Measurements from ENCODE around the gene IL6ST. TPM values are rescaled to one million over a fixed set of nuclear protein-coding genes. Genes with fewer than 3 reads are reported as not detected.

IL6ST gene
- total RNA-seq, 5 donors from 2014 or later (not counting 1 experiment from before 2014, with no cell fraction given): 113 to 330 (median 129) TPM

DNA sequence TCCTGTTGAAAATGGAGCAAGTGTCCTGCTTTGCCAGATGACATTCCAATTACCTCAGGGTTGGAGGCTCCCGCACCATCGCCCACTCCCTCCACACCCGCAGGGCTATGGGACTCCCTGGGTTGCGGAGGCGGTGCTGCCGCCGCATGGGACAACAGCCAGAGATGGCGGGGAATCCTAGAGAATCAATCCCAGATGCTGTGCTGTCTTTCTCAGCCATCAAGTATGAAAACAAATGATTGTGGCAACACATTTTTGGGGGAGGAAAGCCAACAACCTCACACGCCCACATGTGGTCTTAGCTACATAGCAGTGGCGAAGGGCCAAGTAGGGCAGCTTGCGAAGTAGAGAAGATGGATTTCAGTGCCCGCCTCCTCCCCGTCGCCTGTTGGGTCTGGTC lies 96.9 kb downstream of the IL6ST start:
- Mint-ChIP-seq H3K27me3 (peaks cover 4 to 10% of the 10 kb centered on the region in 2 donors), H3K4me1 (peaks cover 8 to 17% (median 11%) of the 10 kb centered on the region in 3 donors), H3K4me3 (no peak overlapping the region), H3K36me3 (no peaks in the 10 kb centered on the region), H3K9me3 (no peaks in the 10 kb centered on the region), H3K27ac (no peak overlapping the region)
- Histone ChIP-seq H3K27me3 (replicated peaks in 1 of 2; ENCODE audit: control insufficient read depth in 2 of 2, extremely low read depth in 1 of 2, insufficient read depth in 2 of 2, low read length in 1 of 2) (peaks cover 0 to 16% of the 10 kb centered on the region in 2 experiments), H3K9me3 (no peaks in the 10 kb centered on the region), H3K4me1 (ENCODE audit: control insufficient read depth in 1 of 2, extremely low read depth in 1 of 2, insufficient read depth in 2 of 2, low read length in 2 of 2) (peaks cover 0 to 10% of the 10 kb centered on the region in 2 experiments), H3K4me3 (ENCODE audit: control insufficient read depth in 1 of 2, extremely low read depth in 1 of 2, low read length in 1 of 2) (no peak overlapping the region), H3K36me3 (ENCODE audit: control insufficient read depth in 2 of 2, extremely low read depth in 1 of 2, insufficient read depth in 1 of 2, low read length in 1 of 2) (no peaks in the 10 kb centered on the region), H3K27ac (ENCODE audit: low read length) (no peak overlapping the region)
- DNase-seq: peak in 2 of 35 experiments; percentile 3 to 22
- 100% methylated on average over 1 of the region's 14 CpGs for WGBS (ENCODE audit: insufficient coverage)
- CTCF ChIA-PET: interaction anchor here (0.5 to 0.6 kb wide), 2 partner anchors 35 to 434 kb away, joined by 6 read pairs; no protein-coding TSS in a partner anchor
- POLR2A ChIA-PET: interaction anchor here in 1 of 2 donors (0.6 kb wide), 1 partner anchor 37 kb away, joined by 11 read pairs; no protein-coding TSS in a partner anchor
- no peak for ATAC-seq (replicated peaks in 1 of 4)

DNA sequence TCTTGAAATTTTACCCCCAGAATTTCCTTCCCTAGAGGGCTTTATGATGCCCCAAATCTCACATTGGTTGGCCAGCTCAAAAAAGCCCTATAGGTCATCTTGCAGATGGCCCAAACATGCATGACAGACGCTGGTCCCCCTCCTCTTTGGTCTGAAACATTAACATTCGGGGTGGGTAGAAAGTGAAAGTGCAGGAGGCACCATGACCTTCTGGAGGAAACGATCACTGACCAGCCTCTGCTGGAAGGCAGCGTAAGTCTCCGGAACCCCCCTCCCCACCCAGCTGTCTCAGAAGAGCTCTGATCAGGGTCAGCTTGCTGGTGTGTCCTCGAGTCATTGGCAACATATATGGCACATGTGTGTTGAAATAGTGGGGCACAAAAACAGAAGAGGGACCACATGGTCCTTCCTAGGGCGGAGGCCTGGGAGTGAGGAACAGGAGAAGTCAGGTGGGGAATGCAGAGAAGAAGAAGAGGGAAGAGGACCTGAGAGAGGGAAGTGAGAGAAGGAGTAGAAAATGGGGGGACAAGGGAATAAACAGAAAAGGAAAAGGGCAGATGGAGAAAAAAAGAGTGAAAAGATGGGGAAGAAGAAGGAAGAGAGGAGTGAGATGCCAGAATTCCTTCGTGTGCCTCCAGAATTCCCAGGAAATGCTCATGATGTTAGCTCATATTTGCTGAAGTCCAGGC lies 97.4 kb downstream of the IL6ST start:
- POLR2A ChIA-PET: interaction anchor here (0.6 to 0.7 kb wide), 2 partner anchors 355 to 1006 kb away, joined by 4 to 10 read pairs; no protein-coding TSS in a partner anchor
- Histone ChIP-seq H3K9me3 (no peaks in the 10 kb centered on the region), H3K27ac (ENCODE audit: low read length) (no peak overlapping the region), H3K4me1 (ENCODE audit: control insufficient read depth in 1 of 2, extremely low read depth in 1 of 2, insufficient read depth in 2 of 2, low read length in 2 of 2) (peaks cover 0 to 7% of the 10 kb centered on the region in 2 experiments), H3K36me3 (ENCODE audit: control insufficient read depth in 2 of 2, extremely low read depth in 1 of 2, insufficient read depth in 1 of 2, low read length in 1 of 2) (no peaks in the 10 kb centered on the region), H3K27me3 (replicated peaks in 1 of 2; ENCODE audit: control insufficient read depth in 2 of 2, extremely low read depth in 1 of 2, insufficient read depth in 2 of 2, low read length in 1 of 2) (peaks cover 0 to 16% of the 10 kb centered on the region in 2 experiments), H3K4me3 (ENCODE audit: control insufficient read depth in 1 of 2, extremely low read depth in 1 of 2, low read length in 1 of 2) (no peak overlapping the region)
- H3K9me3 Mint-ChIP-seq: no peaks in the 10 kb centered on the region
- 83% methylated on average over 4 of the region's 8 CpGs for WGBS (ENCODE audit: insufficient coverage)
- H3K27ac Mint-ChIP-seq: no peak overlapping the region
- H3K36me3 Mint-ChIP-seq: no peaks in the 10 kb centered on the region
- peaks cover 5 to 11% (median 8%) of the 10 kb centered on the region in 3 donors for H3K4me1 Mint-ChIP-seq
- no peak for ATAC-seq (replicated peaks in 1 of 4)
- no peak overlapping the region for H3K4me3 Mint-ChIP-seq
- CTCF ChIA-PET: no interaction called here
- DNase-seq: no peak
- H3K27me3 Mint-ChIP-seq: peaks cover 4 to 10% of the 10 kb centered on the region in 2 donors

DNA sequence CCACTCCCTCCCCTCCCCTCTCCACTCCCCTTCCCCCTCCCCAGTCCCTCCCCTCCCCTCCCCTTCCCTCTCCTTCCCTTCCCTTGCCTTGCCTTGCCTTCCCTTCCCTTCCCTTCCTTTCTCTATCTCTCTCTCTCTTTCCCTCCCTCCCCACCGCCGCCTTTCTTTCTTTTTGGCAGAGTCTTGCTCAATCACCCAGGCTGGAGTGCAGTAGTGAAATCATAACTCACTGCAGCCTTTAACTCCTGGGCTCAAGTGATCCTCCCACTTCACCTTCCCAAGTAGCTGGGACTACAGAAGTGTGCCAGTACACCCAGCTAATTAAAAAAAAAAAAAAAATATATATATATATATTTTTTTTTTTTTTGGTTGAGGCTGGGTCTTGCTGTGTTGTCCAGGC lies 98.1 kb downstream of the IL6ST start:
- ChIA-PET POLR2A (interaction anchor here (0.6 to 0.7 kb wide), 2 partner anchors 354 to 1007 kb away, joined by 4 to 10 read pairs; no protein-coding TSS in a partner anchor), CTCF (no interaction called here)
- Histone ChIP-seq H3K36me3 (ENCODE audit: control insufficient read depth in 2 of 2, extremely low read depth in 1 of 2, insufficient read depth in 1 of 2, low read length in 1 of 2) (no peaks in the 10 kb centered on the region), H3K4me3 (ENCODE audit: control insufficient read depth in 1 of 2, extremely low read depth in 1 of 2, low read length in 1 of 2) (no peak overlapping the region), H3K27ac (ENCODE audit: low read length) (no peak overlapping the region), H3K27me3 (replicated peaks in 1 of 2; ENCODE audit: control insufficient read depth in 2 of 2, extremely low read depth in 1 of 2, insufficient read depth in 2 of 2, low read length in 1 of 2) (peaks cover 0 to 16% of the 10 kb centered on the region in 2 experiments), H3K9me3 (no peaks in the 10 kb centered on the region), H3K4me1 (ENCODE audit: control insufficient read depth in 1 of 2, extremely low read depth in 1 of 2, insufficient read depth in 2 of 2, low read length in 2 of 2) (peaks cover 0 to 7% of the 10 kb centered on the region in 2 experiments)
- H3K9me3 Mint-ChIP-seq: no peaks in the 10 kb centered on the region
- DNase-seq (no peak), ATAC-seq (replicated peaks in 1 of 4) (no peak)
- whole genome bisulfite sequencing (ENCODE audit: insufficient coverage): 93% methylated on average over 2 of the region's 2 CpGs
- H3K27me3 Mint-ChIP-seq: peaks cover 4 to 10% of the 10 kb centered on the region in 2 donors
- no peak overlapping the region for H3K4me3 Mint-ChIP-seq
- no peaks in the 10 kb centered on the region for H3K36me3 Mint-ChIP-seq
- no peak overlapping the region for H3K27ac Mint-ChIP-seq
- H3K4me1 Mint-ChIP-seq: peaks cover 5 to 10% (median 8%) of the 10 kb centered on the region in 3 donors

DNA sequence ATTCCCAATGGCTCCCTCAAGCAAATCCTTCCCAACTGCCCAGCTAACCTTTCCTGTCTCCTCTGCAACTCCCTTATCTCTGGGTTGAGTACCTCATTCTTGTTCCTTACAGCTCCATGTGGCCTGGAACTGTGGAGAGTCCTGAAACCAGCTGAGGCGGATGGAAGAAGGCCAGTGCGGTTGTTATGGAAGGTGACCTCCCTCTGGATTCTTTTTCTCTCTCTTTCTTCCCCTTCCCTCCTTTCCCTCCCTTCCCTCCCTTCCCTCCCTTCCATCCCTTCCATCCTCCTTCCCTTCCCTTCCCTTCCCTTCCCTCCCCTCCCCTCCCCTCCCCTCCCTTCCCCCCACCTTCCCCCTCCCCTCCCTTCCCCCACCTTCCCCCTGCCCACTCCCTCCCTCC lies 98.5 kb downstream of the IL6ST start:
- no CpG with 5 or more reads among the region's 2 CpGs for WGBS (ENCODE audit: insufficient coverage)
- Histone ChIP-seq H3K4me1 (ENCODE audit: control insufficient read depth in 1 of 2, extremely low read depth in 1 of 2, insufficient read depth in 2 of 2, low read length in 2 of 2) (peaks cover 0 to 7% of the 10 kb centered on the region in 2 experiments), H3K27me3 (replicated peaks in 1 of 2; ENCODE audit: control insufficient read depth in 2 of 2, extremely low read depth in 1 of 2, insufficient read depth in 2 of 2, low read length in 1 of 2) (peaks cover 0 to 16% of the 10 kb centered on the region in 2 experiments), H3K9me3 (no peaks in the 10 kb centered on the region), H3K27ac (ENCODE audit: low read length) (no peak overlapping the region), H3K4me3 (ENCODE audit: control insufficient read depth in 1 of 2, extremely low read depth in 1 of 2, low read length in 1 of 2) (no peak overlapping the region), H3K36me3 (ENCODE audit: control insufficient read depth in 2 of 2, extremely low read depth in 1 of 2, insufficient read depth in 1 of 2, low read length in 1 of 2) (no peaks in the 10 kb centered on the region)
- POLR2A ChIA-PET: interaction anchor here in 1 of 2 donors (0.7 kb wide), 1 partner anchor 930 kb away, joined by 3 read pairs; no protein-coding TSS in a partner anchor
- DNase-seq (no peak), ATAC-seq (replicated peaks in 1 of 4) (no peak)
- CTCF ChIA-PET: interaction anchor here in 1 of 2 donors (0.5 kb wide), 1 partner anchor 21 kb away, joined by 3 read pairs; no protein-coding TSS in a partner anchor
- H3K9me3 Mint-ChIP-seq: no peaks in the 10 kb centered on the region
- H3K4me1 Mint-ChIP-seq: peaks cover 5 to 10% (median 8%) of the 10 kb centered on the region in 3 donors
- H3K27ac Mint-ChIP-seq: no peak overlapping the region
- H3K36me3 Mint-ChIP-seq: no peaks in the 10 kb centered on the region
- peaks cover 4 to 10% of the 10 kb centered on the region in 2 donors for H3K27me3 Mint-ChIP-seq
- no peak overlapping the region for H3K4me3 Mint-ChIP-seq

DNA sequence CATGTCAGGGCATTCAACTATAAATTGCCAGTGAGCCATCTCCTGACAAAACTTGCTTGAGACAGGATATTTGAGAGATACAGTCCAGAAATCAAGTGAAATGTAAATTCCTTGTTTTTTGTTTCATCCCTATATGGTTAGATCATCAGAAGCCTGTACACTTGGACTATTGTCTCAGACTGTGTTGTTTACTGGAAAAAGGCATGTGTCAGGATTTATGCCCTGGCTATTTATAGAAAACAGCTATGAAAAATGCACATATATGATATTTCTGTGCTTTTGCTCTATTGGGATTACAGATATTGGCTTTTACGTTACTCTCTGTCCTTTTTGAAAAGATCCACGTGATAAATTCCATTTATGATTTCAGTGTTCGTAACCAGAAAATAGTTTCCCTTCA lies 99.4 kb downstream of the IL6ST start:
- WGBS (ENCODE audit: insufficient coverage): no CpG with 5 or more reads among the region's 3 CpGs
- ChIA-PET POLR2A (interaction anchor here in 1 of 2 donors (0.6 kb wide), 1 partner anchor 238 kb away, joined by 3 read pairs; no protein-coding TSS in a partner anchor), CTCF (interaction anchor here (0.5 to 0.6 kb wide), 2 partner anchors 38 to 41 kb away, joined by 3 read pairs; no protein-coding TSS in a partner anchor)
- H3K9me3 ChIP-seq: no peaks in the 10 kb centered on the region
- H3K36me3 Mint-ChIP-seq: no peaks in the 10 kb centered on the region
- ATAC-seq (replicated peaks in 1 of 4) (no peak), DNase-seq (no peak)
- peaks cover 5 to 10% (median 8%) of the 10 kb centered on the region in 3 donors for H3K4me1 Mint-ChIP-seq
- no peaks in the 10 kb centered on the region for H3K36me3 ChIP-seq (ENCODE audit: control insufficient read depth in 2 of 2, extremely low read depth in 1 of 2, insufficient read depth in 1 of 2, low read length in 1 of 2)
- H3K27ac ChIP-seq (ENCODE audit: low read length): no peak overlapping the region
- no peak overlapping the region for H3K4me3 ChIP-seq (ENCODE audit: control insufficient read depth in 1 of 2, extremely low read depth in 1 of 2, low read length in 1 of 2)
- H3K4me3 Mint-ChIP-seq: no peak overlapping the region
- peaks cover 4 to 10% of the 10 kb centered on the region in 2 donors for H3K27me3 Mint-ChIP-seq
- H3K4me1 ChIP-seq (ENCODE audit: control insufficient read depth in 1 of 2, extremely low read depth in 1 of 2, insufficient read depth in 2 of 2, low read length in 2 of 2): peaks cover 0 to 7% of the 10 kb centered on the region in 2 experiments
- no peaks in the 10 kb centered on the region for H3K9me3 Mint-ChIP-seq
- no peak overlapping the region for H3K27ac Mint-ChIP-seq
- peaks cover 0 to 16% of the 10 kb centered on the region in 2 experiments for H3K27me3 ChIP-seq (replicated peaks in 1 of 2; ENCODE audit: control insufficient read depth in 2 of 2, extremely low read depth in 1 of 2, insufficient read depth in 2 of 2, low read length in 1 of 2)

DNA sequence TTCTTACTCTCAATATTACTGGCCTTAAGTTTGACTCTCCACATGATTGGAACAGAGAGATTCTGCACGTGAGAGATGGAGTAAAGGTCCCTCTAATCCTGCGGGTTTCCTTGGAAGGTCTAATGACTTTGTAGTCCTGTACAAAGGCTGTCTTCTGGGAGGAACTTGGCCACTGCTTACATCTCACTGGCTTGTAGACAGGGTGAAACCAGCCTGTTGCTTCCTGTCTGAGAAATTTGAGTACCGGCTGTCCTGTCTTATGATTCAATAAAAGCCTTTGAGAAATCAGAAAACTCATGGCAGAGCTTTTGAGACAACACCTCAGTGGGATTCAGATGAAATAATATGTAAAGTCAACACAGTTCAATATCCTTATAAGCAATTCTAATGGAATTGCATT lies 100.6 kb downstream of the IL6ST start:
- Mint-ChIP-seq H3K9me3 (no peaks in the 10 kb centered on the region), H3K4me3 (no peak overlapping the region), H3K4me1 (peaks cover 5 to 10% (median 8%) of the 10 kb centered on the region in 3 donors), H3K36me3 (no peaks in the 10 kb centered on the region), H3K27ac (no peak overlapping the region), H3K27me3 (peaks cover 4 to 10% of the 10 kb centered on the region in 2 donors)
- Histone ChIP-seq H3K4me1 (ENCODE audit: control insufficient read depth in 1 of 2, extremely low read depth in 1 of 2, insufficient read depth in 2 of 2, low read length in 2 of 2) (peaks cover 0 to 7% of the 10 kb centered on the region in 2 experiments), H3K27ac (ENCODE audit: low read length) (no peak overlapping the region), H3K27me3 (replicated peaks in 1 of 2; ENCODE audit: control insufficient read depth in 2 of 2, extremely low read depth in 1 of 2, insufficient read depth in 2 of 2, low read length in 1 of 2) (peaks cover 0 to 13% of the 10 kb centered on the region in 2 experiments), H3K9me3 (no peaks in the 10 kb centered on the region), H3K36me3 (ENCODE audit: control insufficient read depth in 2 of 2, extremely low read depth in 1 of 2, insufficient read depth in 1 of 2, low read length in 1 of 2) (no peaks in the 10 kb centered on the region), H3K4me3 (ENCODE audit: control insufficient read depth in 1 of 2, extremely low read depth in 1 of 2, low read length in 1 of 2) (no peak overlapping the region)
- ChIA-PET POLR2A (no interaction called here), CTCF (interaction anchor here in 1 of 2 donors (0.6 kb wide), 1 partner anchor 732 kb away, joined by 3 read pairs; no protein-coding TSS in a partner anchor)
- DNase-seq: no peak
- ATAC-seq (replicated peaks in 1 of 4): no peak
- WGBS (ENCODE audit: insufficient coverage): 50% methylated on average over 1 of the region's 3 CpGs

Measured in T-cell (primary cell).